Liver (tissue), 9 donors: ENCODE measurements around the gene SMIM24. TPM values are rescaled to one million over a fixed set of nuclear protein-coding genes. Genes with fewer than 3 reads are reported as not detected.

Experiments
- DNase-seq: peaks from one replicate; pipeline ENCODE4 v3.0.0-alpha.2; 2017; ENCODE audit warnings: low spot score
- H3K27ac ChIP-seq, 2 donors: one replicate each; pipeline ENCODE4 v1.7.0; 2013; ENCODE audit warnings: inconsistent platforms in 2 of 2, low read length in 2 of 2, control low read depth in 1 of 2, low read depth in 1 of 2, mild to moderate bottlenecking in 1 of 2
- H3K27me3 ChIP-seq, 4 donors: one replicate each; pipeline versions ENCODE4 v1.6.1 to v1.7.0; 2013; ENCODE audit warnings: low read length in 3 of 4, inconsistent platforms in 1 of 4, mild to moderate bottlenecking in 1 of 4, moderate library complexity in 1 of 4; ENCODE audit not compliant: control insufficient read depth in 4 of 4, insufficient read depth in 4 of 4
- H3K36me3 ChIP-seq, 4 donors: one replicate each; pipeline versions ENCODE4 v1.6.1 to v1.7.0; 2013; ENCODE audit warnings: low read length in 3 of 4, mild to moderate bottlenecking in 3 of 4, low read depth in 1 of 4, moderate library complexity in 1 of 4; ENCODE audit not compliant: control insufficient read depth in 4 of 4, insufficient read depth in 3 of 4
- H3K4me1 ChIP-seq, 4 donors: one replicate each; pipeline versions ENCODE4 v1.6.1 to v1.7.0; 2013; ENCODE audit warnings: low read length in 3 of 4, mild to moderate bottlenecking in 3 of 4, moderate library complexity in 1 of 4; ENCODE audit not compliant: control insufficient read depth in 4 of 4, insufficient read depth in 4 of 4
- H3K4me3 ChIP-seq, 3 donors: one replicate each; pipeline versions ENCODE4 v1.6.1 to v1.7.0; 2013; ENCODE audit warnings: low read length in 3 of 3, control low read depth in 1 of 3, low read depth in 1 of 3, mild to moderate bottlenecking in 1 of 3
- H3K9ac ChIP-seq, 2 donors: one replicate each; pipeline ENCODE4 v1.7.0; 2013; ENCODE audit warnings: low read length in 2 of 2, mild to moderate bottlenecking in 2 of 2, moderate library complexity in 2 of 2, control low read depth in 1 of 2, low read depth in 1 of 2
- H3K9me3 ChIP-seq, 4 donors: one replicate each; pipeline versions ENCODE4 v1.6.1 to v1.7.0; 2013; ENCODE audit warnings: low read length in 3 of 4; ENCODE audit not compliant: control insufficient read depth in 4 of 4
- ATF3 ChIP-seq: IDR thresholded peaks from 2 replicates; pipeline ENCODE4 v1.6.1; 2016; ENCODE audit warnings: antibody characterized with exemption
- FOXA1 ChIP-seq: IDR thresholded peaks from 2 replicates; pipeline ENCODE4 v1.6.1; 2016; ENCODE audit warnings: antibody characterized with exemption
- FOXA2 ChIP-seq: IDR thresholded peaks from 2 replicates; pipeline ENCODE4 v1.6.1; 2016; ENCODE audit warnings: antibody characterized with exemption
- GABPA ChIP-seq, 2 donors: IDR thresholded peaks in 1 of 2; conservative IDR thresholded peaks in 1 of 2; 2 replicates each; pipeline ENCODE4 v1.6.1; 2016; ENCODE audit warnings: antibody characterized with exemption in 2 of 2, mild to moderate bottlenecking in 1 of 2, moderate library complexity in 1 of 2
- HNF4A ChIP-seq, 2 donors: conservative IDR thresholded peaks; 2 replicates each; pipeline ENCODE4 v1.6.1; 2016; ENCODE audit warnings: antibody characterized with exemption in 2 of 2, mild to moderate bottlenecking in 2 of 2
- JUND ChIP-seq, 2 donors: IDR thresholded peaks; 2 replicates each; pipeline ENCODE4 v1.6.1; 2016; ENCODE audit warnings: antibody characterized with exemption in 2 of 2
- RAD21 ChIP-seq, 2 donors: IDR thresholded peaks; 2 replicates each; pipeline ENCODE4 v1.6.1; 2016; ENCODE audit warnings: antibody characterized with exemption in 2 of 2, mild to moderate bottlenecking in 2 of 2
- RXRA ChIP-seq, 2 donors: IDR thresholded peaks; 2 replicates each; pipeline ENCODE4 v1.6.1; 2017 to 2018; ENCODE audit warnings: antibody characterized with exemption in 2 of 2, mild to moderate bottlenecking in 1 of 2
- SP1 ChIP-seq: IDR thresholded peaks from 2 replicates; pipeline ENCODE4 v1.6.1; 2018; ENCODE audit warnings: antibody characterized with exemption, mild to moderate bottlenecking
- TAF1 ChIP-seq: conservative IDR thresholded peaks from 2 replicates; pipeline ENCODE4 v1.6.1; 2016; ENCODE audit warnings: antibody characterized with exemption, mild to moderate bottlenecking
- YY1 ChIP-seq: IDR thresholded peaks from 2 replicates; pipeline ENCODE4 v1.6.1; 2016; ENCODE audit warnings: antibody characterized with exemption, mild to moderate bottlenecking
- WGBS: extraction: QIAGEN DNeasy Blood & Tissue Kit; methylation state at CpG from one replicate; pipeline ENCODE4 v1.1.7; 2013; 5-methylcytosine and 5-hydroxymethylcytosine counted together
- polyA plus RNA-seq, 2 donors: library from polyadenylated mRNA; stranded (reverse) in 1 of 2; unstranded in 1 of 2; fragments of 200-250 nt in 1 of 2; fragments of >200 nt in 1 of 2; fragmentation: Nextera tagmentation in 1 of 2; extraction: Ambion mirVana in 1 of 2; gene quantifications; one replicate each; pipeline versions ENCODE4 v1.2.1 to v1.2.3, GENCODE V29; 2013 to 2015
- total RNA-seq, 2 donors: library from RNA; depleted of rRNA; stranded (reverse); fragments of >200 nt; gene quantifications; one replicate each; pipeline ENCODE4 v1.2.3, GENCODE V29; 2014
- TF ChIP-seq, protein P1 (sequence below): IDR thresholded peaks from 2 replicates; pipeline ENCODE4 v1.6.1; 2016; ENCODE audit warnings: antibody characterized with exemption, mild to moderate bottlenecking
- donor health status: healthy.
- donor health status: healthy.
- donor health status: healthy.
- donor health status: healthy.
- donor health status: healthy.

SMIM24 gene
- total and polyA plus RNA-seq, 4 donors: 0.17 to 13.7 (median 2.8) TPM

GRCh38 chr19:3518659-3519058 is 38.3 kb upstream of the SMIM24 start (continued):
- TF ChIP-seq, protein P1, sequence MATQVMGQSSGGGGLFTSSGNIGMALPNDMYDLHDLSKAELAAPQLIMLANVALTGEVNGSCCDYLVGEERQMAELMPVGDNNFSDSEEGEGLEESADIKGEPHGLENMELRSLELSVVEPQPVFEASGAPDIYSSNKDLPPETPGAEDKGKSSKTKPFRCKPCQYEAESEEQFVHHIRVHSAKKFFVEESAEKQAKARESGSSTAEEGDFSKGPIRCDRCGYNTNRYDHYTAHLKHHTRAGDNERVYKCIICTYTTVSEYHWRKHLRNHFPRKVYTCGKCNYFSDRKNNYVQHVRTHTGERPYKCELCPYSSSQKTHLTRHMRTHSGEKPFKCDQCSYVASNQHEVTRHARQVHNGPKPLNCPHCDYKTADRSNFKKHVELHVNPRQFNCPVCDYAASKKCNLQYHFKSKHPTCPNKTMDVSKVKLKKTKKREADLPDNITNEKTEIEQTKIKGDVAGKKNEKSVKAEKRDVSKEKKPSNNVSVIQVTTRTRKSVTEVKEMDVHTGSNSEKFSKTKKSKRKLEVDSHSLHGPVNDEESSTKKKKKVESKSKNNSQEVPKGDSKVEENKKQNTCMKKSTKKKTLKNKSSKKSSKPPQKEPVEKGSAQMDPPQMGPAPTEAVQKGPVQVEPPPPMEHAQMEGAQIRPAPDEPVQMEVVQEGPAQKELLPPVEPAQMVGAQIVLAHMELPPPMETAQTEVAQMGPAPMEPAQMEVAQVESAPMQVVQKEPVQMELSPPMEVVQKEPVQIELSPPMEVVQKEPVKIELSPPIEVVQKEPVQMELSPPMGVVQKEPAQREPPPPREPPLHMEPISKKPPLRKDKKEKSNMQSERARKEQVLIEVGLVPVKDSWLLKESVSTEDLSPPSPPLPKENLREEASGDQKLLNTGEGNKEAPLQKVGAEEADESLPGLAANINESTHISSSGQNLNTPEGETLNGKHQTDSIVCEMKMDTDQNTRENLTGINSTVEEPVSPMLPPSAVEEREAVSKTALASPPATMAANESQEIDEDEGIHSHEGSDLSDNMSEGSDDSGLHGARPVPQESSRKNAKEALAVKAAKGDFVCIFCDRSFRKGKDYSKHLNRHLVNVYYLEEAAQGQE: no peak
- no peak for TF ChIP-seq YY1
- no peak for TF ChIP-seq TAF1
- TF ChIP-seq ATF3: no peak
- no peak for TF ChIP-seq JUND (IDR thresholded peaks at IDR 0.05)
- no peak for TF ChIP-seq FOXA1

DNA sequence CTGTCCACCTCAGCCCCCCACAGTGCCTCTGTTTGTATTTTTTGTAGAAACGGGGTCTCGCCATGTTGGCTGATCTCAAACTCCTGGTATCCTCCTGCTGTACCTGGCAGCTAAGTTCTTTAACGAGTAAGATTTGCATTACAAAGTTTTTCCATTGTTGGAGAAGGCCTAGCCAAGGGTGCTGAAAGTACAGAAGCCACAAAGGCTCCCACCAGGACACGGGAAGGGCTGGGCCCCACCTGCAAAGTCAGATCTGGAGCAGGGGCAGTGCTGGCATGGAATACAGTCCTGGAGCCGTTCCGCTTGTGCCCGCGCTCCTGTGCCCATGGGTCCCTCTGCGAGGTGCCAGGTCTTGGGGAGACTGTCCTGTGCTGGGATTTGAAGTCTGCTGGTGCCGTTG is 37.9 kb upstream of the SMIM24 start:
- Histone ChIP-seq H3K4me1 (peaks cover 13 to 44% (median 29%) of the 10 kb centered on the region in 4 donors), H3K9ac (no peak overlapping the region), H3K9me3 (no peaks in the 10 kb centered on the region), H3K27me3 (no peaks in the 10 kb centered on the region), H3K27ac (peak overlapping the region; percentile 7 to 10), H3K4me3 (no peak overlapping the region), H3K36me3 (peaks cover 0 to 3% (median 1%) of the 10 kb centered on the region in 4 donors)
- DNase-seq: no peak
- TF ChIP-seq SP1 (no peak), RXRA (IDR thresholded peaks at IDR 0.05) (no peak)
- WGBS: 86% methylated on average over 10 of the region's 10 CpGs

DNA sequence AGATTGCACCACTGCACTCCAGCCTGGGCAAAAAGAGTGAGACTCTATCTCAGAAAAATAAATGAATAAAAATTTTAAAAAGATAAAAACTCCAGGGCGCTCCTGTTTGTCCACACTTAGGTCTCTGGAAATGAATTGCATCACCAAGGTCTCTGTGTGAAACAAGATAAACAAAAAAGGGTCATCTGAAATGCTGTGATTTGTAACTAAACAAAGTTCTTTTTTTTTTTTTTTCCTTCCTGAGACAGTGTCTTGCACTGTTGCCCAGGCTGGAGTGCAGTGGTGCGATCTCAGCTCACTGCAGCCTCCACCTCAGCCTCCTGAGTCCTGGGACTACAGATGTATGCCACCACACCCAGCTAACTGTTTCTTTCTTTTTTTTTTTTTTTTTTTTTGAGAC is 37.3 kb upstream of the SMIM24 start:
- Histone ChIP-seq H3K4me3 (no peak overlapping the region), H3K9me3 (no peaks in the 10 kb centered on the region), H3K27me3 (no peaks in the 10 kb centered on the region), H3K27ac (peak overlapping the region; percentile 52 to 63), H3K4me1 (peaks cover 18 to 47% (median 35%) of the 10 kb centered on the region in 4 donors), H3K36me3 (peaks cover 0 to 3% (median 1%) of the 10 kb centered on the region in 4 donors), H3K9ac (no peak overlapping the region)
- 27% methylated on average over 2 of the region's 2 CpGs for whole genome bisulfite sequencing
- peak; percentile 41 to 65 for TF ChIP-seq HNF4A (conservative IDR thresholded peaks at IDR 0.05)
- peak; percentile 14 to 59 for TF ChIP-seq RXRA (IDR thresholded peaks at IDR 0.05)
- TF ChIP-seq TAF1: no peak
- no peak for TF ChIP-seq GABPA (IDR thresholded peaks at IDR 0.05 in 1 of 2, conservative IDR thresholded peaks at IDR 0.05 in 1 of 2)
- TF ChIP-seq RAD21 (IDR thresholded peaks at IDR 0.05): no peak
- peak; percentile 14 for TF ChIP-seq FOXA2
- TF ChIP-seq, protein P1: peak; percentile 32
- TF ChIP-seq SP1: no peak
- DNase-seq: no peak
